T-helper 2 cell (primary cell): ENCODE results near the gene BSDC1.

Experiments used
- DNase-seq, 5 experiments: peaks; one replicate each; pipeline versions ENCODE4 v3.0.0 to v3.0.0-alpha.2; 2012 to 2022

The BSDC1 gene

DNA sequence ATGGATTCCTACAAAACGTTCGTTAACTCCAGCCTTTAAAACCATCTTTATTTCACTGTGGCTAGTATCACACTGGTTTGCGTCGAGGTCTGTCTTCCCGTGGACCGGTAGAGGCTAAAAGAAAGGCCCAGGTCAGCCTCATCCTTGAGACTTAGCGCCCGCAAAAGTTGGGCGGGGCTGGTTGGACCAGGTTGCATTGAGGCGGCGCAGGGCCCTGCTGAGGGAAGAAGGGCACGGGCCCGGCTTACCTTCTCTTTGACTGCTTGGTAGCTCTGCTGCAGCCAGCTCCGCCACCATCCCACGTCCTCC lies 455 bp downstream of the BSDC1 start:
- DNase-seq: peak in 3 of 5 experiments; percentile 13 to 36 (median 27)

- DNase-seq: no peak
Observed at GRCh38 chr1:32393136-32393535, 1.1 kb downstream of the BSDC1 start.

DNA sequence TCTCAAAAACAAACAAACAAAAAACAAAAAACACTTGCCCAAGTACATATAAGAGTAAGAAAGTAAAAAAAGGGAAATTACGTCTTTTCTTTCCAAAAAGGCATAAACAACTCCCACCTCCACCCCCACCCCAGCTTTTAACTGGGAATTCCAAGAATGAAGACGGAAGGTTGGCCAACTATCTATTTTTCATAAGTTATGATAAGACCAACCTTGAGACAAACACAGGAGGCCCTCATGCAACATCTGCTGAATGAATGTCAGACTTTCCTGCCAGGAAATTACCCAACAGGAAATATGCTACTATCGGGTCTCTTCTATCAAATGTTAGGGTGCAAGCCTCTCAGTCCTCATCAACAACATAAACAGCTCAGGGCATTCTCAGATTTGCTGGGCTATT lies 1.9 kb downstream of the BSDC1 start:
- no peak for DNase-seq

DNA sequence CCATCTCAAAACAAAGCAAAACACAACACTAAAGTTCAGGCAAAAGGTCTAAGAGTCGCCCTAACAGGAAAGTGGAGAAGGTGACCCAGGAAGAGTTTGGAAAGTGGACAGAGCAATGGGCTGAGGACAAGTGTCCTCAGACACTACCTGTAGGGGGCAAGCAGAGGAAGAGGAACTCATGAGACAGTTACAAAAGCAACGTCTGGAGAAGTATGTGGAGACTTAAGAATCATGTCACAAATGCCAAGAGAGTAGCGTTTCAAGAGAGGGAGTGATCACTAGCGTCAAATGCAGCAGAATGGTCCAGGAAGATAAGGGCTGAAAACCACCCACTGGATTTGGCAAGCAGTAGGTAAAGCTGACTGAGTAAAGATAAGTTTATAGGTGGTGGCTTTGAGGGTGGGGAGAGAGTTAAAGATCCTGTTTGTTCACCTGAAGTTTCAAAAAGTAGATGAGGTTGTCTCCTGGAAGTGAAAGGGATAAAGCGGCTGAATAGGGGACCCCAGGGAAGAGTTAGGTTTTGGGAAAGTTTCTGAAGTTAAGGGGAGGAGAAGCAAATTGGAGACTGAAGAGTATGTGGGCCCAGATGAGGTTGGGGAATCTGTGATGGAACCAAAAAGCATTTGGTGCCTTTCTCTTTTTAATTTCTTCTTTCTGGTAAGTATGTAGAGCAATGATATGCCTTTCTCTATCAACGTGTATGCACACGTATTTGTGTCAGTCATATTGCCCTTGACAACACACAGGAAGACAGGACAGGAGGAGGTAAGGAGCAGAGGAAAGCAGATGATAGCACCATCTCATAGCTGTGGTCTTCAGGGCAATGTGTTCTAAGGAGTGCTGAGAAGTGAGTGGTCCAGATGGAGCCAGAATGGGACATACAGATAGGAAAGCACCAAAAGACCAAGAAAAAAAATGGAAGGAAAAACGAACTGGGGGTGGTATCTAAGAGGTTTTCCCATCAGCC lies 3.1 kb downstream of the BSDC1 start:
- DNase-seq: no peak

- no peak for DNase-seq
Observed at GRCh38 chr1:32388641-32389040, 5.6 kb downstream of the BSDC1 start.

DNA sequence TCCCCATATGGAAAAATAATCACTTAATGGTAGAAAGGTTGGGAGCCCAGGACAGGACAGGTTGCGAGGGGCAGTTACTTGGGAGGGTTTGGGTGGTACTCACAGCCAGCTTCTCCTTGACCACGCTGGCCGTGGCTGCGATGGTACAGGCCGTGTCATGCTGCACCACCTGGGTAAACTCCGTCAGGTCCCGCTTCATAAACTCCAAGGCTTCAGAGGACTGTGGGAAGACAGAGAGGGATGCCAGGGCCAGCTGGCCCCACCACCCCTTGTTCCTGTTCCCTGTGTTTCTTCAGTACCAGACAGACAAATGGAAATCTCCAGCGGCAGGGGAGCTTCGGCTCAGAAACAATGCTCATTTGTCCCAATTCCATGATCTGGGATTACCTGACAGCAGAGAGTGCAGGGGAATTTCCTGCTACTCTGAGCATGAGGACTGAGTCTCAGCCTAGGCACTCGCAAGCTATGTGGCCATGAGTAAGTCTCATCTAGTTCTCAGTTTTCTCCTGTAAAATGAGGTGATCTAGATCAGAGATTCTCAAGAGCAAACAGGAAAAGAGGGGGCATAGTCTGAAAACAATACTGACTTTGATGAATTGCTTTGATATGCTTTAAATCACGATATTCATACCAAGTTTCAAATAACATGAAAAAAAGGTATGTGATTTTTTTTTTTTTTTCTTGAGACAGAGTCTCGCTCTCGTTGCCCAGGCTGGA lies 7.4 kb downstream of the BSDC1 start:
- DNase-seq: no peak

GRCh38 chr1:32380057-32380456 lies 14.2 kb downstream of the BSDC1 start:
- DNase-seq: no peak

- no peak for DNase-seq
Observed at GRCh38 chr1:32377541-32378220, 16.6 kb downstream of the BSDC1 start.

DNA sequence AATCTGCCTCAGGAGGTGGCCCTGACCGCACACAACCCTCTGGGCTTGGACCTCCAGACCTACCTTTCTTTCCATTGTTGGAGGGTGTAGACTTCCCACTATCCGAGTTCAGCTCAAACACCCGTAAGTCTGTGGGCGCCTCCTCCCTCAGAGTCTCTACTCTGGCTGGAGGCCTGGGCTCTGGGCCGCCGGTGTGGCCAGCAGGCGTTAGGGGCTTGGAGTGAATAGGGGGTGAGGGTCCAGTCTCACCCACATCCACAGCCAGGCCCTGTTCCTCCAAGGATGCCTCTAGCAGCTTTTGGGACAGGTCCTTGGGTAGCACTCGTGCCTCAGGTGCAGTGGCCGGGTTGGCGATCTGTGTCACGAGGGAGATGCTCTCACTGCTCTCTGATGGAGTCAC lies 18.0 kb downstream of the BSDC1 start:
- DNase-seq: no peak

- DNase-seq: no peak
Observed at GRCh38 chr1:32373996-32374592, 20.1 kb downstream of the BSDC1 start.

- DNase-seq: peak in 3 of 5 experiments; percentile 43 to 77 (median 67)
Observed at GRCh38 chr1:32372149-32372756, 22.0 kb downstream of the BSDC1 start.

DNA sequence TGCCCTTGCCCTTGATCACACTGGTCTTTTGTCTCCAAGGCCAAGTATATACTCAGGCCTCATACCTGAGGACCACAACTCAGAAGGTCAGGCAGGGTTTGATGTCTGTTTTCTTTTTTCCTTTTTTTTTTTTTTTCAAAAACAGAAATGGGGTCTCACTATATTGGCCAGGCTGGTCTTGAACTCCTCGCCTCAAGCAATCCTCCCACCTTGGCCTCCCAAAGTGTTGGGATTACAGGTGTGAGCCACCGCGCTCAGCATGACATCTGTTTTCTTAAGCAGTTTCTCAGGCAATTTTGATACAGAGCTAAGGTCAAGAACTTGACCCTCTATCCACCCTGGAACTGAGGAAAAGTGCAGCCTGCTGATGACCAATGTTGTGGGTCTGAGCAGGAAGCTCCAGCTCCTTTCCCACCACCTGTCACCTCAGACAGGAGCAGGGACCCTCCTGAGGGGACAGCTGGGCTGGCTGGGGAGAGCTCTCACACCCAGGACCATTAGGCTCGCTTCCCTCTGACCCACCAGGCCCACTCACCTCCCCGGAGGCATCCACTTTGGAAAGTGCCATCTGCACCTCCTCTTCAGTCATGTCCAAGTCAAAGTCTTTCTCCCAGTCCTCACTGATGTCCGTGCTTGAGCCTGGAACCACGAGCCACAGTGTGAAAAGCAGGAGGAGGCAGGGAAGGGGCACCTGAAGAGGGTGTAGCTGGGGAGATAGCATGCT lies 26.2 kb downstream of the BSDC1 start:
- no peak for DNase-seq

DNA sequence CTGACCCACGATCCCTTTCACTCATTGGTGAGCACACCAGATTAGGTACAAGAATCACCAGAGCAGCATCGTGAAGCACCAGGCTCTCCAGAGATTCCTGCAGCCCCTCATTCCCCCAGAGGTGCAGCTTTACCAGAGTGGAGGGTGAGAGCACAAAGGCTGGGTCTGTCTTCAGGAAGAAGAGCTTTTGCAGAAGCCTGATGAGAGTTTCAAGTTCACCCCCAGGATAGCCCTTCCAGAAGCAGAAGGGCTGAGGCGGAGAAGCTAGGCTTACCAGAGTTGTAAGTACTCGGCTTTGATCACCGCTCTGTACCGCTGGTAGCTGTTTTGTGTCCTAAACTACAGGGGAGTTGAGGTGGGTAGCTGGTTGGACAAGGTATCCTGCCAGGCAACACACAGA lies 28.8 kb downstream of the BSDC1 start:
- DNase-seq: no peak

GRCh38 chr1:32364836-32365235 lies 29.4 kb downstream of the BSDC1 start:
- DNase-seq: no peak

DNA sequence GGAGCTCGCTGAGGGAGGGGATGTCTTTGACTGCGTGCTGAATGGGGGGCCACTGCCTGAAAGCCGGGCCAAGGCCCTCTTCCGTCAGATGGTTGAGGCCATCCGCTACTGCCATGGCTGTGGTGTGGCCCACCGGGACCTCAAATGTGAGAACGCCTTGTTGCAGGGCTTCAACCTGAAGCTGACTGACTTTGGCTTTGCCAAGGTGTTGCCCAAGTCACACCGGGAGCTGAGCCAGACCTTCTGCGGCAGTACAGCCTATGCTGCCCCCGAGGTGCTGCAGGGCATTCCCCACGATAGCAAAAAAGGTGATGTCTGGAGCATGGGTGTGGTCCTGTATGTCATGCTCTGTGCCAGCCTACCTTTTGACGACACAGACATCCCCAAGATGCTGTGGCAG lies 30.5 kb downstream of the BSDC1 start:
- no peak for DNase-seq

DNA sequence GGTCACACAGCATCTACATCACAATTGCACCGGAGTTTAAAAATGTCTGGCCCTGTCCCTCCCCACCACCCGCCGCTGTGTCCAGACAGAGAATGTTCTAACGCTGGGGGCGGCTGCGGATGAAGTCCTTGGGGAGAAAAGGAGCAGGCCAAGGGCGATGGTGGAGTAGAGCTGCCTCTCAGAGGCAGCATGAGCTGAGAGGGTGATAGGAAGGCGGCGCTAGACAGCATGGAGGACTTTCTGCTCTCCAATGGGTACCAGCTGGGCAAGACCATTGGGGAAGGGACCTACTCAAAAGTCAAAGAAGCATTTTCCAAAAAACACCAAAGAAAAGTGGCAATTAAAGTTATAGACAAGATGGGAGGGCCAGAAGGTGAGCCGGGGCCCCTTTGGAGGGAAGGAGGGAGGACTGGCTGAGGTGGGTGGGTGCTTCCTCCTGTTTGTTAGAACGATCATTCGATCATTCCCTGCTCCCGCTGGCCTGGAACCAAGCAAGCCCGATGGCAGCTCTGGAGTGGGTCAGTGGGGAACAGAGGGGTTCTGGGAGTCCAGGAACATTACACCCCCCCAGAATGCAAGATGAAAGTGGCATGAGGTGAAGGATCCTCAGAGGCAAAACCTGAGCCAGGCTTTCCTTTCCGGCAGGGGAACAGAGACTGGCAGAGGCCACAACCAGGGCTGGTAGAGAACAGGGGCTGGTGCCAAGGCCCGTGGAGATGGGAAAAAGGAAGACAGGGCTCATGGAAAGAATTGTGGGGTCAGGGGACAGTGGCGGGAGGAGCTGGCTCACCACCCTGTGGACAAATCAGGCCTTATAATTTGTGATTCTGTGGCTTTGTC lies 31.5 kb downstream of the BSDC1 start, which contains the start of the genes FAM229A and TSSK3:
FAM229A (minus strand) TSS at position 12 of the 840 bp plus-strand sequence. CDS start 394 bp downstream, outside the sequence.
TSSK3 (plus strand) TSS at position 66 of the 840 bp plus-strand sequence; CDS start at position 229, 163 bp downstream.
- no peak for DNase-seq

- DNase-seq: peak in 1 of 5 experiments; percentile 11
Observed at GRCh38 chr1:32361674-32362473, 32.4 kb downstream of the BSDC1 start.

DNA sequence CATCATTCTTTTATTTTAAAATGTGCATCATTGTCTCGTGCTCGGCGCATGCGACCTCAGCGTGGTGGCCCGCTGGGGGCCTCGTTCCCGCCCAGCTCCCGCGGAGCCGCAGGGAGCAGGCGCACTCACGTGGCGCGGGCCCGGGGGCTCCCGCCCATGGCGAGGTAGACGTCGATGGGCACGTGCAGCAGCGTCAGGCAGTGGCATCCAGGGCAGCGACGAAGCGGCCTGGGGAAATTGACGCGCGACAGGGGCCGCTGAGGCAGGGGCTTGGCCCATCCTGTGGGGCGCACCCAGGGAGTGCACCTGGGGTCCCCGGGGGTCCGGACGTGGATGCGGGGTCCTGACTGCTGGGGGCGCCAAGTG lies 33.0 kb downstream of the BSDC1 start:
- DNase-seq: no peak

DNA sequence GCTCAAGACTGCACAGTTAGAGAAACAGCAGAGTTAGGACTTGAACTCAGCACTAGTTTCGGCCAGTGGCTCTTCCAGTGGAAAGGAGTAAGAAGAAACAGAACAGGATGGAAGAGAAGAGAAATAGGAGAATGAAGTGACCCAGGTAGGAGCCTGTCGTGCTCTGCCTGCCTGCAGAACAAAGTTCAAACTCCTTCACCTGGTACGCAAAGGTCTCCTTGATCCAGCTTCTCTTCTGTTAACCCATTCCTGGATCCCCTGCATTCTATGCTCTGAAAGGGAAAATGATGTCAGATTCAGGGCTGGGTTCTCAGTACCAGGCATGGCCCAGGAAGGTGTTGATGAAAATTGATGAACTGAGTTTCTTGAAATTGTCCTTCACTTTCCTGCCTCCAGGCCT lies 35.8 kb downstream of the BSDC1 start:
- no peak for DNase-seq

DNA sequence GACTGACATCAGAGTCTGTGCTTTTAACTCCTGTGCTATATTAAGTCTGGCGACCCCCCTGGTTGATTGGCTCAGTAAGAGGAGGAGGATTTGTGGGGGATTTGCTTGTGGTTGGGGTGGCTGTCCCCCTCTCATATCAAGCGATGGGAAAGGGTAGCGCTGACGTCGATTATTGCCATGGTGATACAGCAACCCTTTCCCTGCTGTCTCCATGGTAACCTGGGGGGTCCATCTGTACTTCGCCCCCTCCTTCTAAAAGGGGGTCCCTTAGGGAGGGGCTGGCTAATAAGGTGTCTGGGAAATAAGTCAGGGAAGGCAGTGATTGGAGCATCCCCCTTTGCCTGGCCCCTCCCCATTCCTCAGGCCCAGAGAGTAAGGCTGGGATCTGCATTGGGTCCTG lies 36.6 kb downstream of the BSDC1 start:
- no peak for DNase-seq
